Measurements from ENCODE around the gene EPN3. TPM values are rescaled to one million over a fixed set of nuclear protein-coding genes. Genes with fewer than 3 reads are reported as not detected.

Gene EPN3
- total RNA-seq, 1 donor from 2014 or later, result not detected

- peaks cover 3% of the 10 kb centered on the region for H3K4me1 Mint-ChIP-seq (ENCODE audit: low read depth)
- H3K27me3 Mint-ChIP-seq (ENCODE audit: low read depth), result peaks cover 25% of the 10 kb centered on the region
- H3K4me3 Mint-ChIP-seq (ENCODE audit: unreplicated experiment), result no peak overlapping the region
- DNase-seq (ENCODE audit: low spot score), result no peak
- peaks cover 2% of the 10 kb centered on the region for H3K9me3 Mint-ChIP-seq (ENCODE audit: low read depth)
- no peaks in the 10 kb centered on the region for H3K36me3 Mint-ChIP-seq (ENCODE audit: low read depth)
- no peak for TF ChIP-seq CTCF (IDR thresholded peaks at IDR 0.05)
- no peak overlapping the region for H3K27ac Mint-ChIP-seq (ENCODE audit: unreplicated experiment)
These were observed 51.1 kb downstream of the EPN3 start for GRCh38 chr17:50583641-50584040.

DNA sequence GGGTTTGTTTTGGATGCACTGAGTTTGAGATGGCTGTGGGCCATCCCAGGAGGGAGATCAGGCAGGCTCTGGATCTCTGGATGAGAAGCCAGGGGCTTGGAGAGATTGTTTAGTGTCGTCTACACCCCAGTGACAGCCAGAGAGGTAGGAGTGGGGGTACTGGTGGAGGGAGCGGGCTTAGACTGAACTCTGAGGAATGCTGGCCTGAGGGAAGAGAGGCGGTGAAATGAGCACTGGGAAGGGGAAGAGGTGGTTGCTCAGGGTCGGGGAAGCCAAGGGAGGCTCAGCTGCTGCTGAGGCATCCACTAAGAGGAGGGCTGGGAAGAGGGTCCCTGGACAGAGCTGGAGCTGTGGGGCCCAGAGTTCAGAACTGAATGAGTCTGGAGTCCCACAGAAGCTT, 51.6 kb downstream of the EPN3 start:
- no peak overlapping the region for H3K4me3 Mint-ChIP-seq (ENCODE audit: unreplicated experiment)
- H3K27ac Mint-ChIP-seq (ENCODE audit: unreplicated experiment), result no peak overlapping the region
- TF ChIP-seq CTCF (IDR thresholded peaks at IDR 0.05), result no peak
- H3K36me3 Mint-ChIP-seq (ENCODE audit: low read depth), result no peaks in the 10 kb centered on the region
- peaks cover 2% of the 10 kb centered on the region for H3K9me3 Mint-ChIP-seq (ENCODE audit: low read depth)
- H3K4me1 Mint-ChIP-seq (ENCODE audit: low read depth), result peaks cover 8% of the 10 kb centered on the region
- DNase-seq (ENCODE audit: low spot score), result no peak
- peaks cover 20% of the 10 kb centered on the region for H3K27me3 Mint-ChIP-seq (ENCODE audit: low read depth)

DNA sequence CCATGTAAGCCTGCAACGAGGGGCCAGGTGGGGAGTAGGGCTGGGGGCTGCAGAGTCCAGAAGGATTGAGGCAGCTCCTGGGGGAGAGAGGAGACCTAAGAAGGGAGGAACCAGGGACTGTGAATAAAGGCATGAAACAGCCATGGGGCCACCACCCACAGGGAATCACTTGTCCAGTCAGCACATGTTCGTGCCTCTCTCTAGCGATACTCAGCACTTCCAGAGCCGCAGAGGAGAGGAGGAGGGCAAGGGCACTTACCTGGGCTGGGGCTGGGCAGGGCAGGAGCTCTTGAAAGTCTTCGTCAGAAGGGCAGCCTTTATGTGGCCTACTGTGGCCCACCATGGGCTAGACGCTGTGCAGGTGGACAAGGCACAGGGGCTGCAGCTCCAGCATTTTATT, 52.2 kb downstream of the EPN3 start:
- Mint-ChIP-seq H3K36me3 (ENCODE audit: low read depth) (no peaks in the 10 kb centered on the region), H3K27ac (ENCODE audit: unreplicated experiment) (no peak overlapping the region), H3K4me1 (ENCODE audit: low read depth) (peaks cover 14% of the 10 kb centered on the region), H3K27me3 (ENCODE audit: low read depth) (peaks cover 20% of the 10 kb centered on the region), H3K9me3 (ENCODE audit: low read depth) (peaks cover 2% of the 10 kb centered on the region), H3K4me3 (ENCODE audit: unreplicated experiment) (no peak overlapping the region)
- DNase-seq (ENCODE audit: low spot score), result no peak
- no peak for TF ChIP-seq CTCF (IDR thresholded peaks at IDR 0.05)

DNA sequence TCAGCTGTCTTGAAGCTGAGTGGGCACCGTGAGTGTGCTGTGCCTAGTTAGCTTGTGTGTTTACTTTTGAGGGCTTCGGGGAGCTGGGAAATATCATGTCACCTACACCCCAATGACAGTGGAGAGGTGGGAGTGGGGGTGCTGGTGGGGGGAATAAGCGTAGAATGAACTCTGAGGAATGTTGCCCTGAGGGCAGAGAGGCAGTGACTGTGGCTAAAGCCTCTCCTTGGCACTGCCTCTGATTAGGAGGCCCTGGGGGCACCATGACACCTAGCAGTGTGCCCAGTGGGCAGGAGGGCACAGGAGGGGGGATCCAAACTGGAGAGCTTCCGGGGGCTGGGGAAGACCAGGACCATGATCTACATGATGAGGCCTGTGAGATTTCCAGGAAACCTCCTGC, 52.8 kb downstream of the EPN3 start:
- H3K9me3 Mint-ChIP-seq (ENCODE audit: low read depth), result peaks cover 2% of the 10 kb centered on the region
- no peak overlapping the region for H3K4me3 Mint-ChIP-seq (ENCODE audit: unreplicated experiment)

DNA sequence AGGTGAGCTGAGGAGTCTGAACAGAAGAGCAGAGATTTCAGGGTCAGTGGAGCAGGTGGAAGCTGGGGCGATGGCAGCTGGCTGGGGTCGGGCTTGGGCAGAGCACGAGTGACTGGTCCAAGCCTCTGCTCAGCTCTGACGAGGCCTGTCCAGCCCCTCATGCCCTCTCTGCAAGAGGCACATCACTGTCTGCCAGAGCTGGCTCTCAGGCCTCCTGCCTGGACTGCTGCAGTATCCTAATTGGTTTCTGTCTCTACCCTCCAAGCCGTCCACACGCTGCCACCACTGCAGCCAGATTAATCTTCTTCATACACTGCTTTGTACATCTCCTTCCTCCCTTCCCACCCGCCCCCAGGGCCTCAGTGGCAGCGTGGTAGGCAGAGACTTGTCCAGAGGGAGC, 53.4 kb downstream of the EPN3 start:
- peaks cover 2% of the 10 kb centered on the region for H3K9me3 Mint-ChIP-seq (ENCODE audit: low read depth)
- no peak overlapping the region for H3K27ac Mint-ChIP-seq (ENCODE audit: unreplicated experiment)
- peaks cover 20% of the 10 kb centered on the region for H3K27me3 Mint-ChIP-seq (ENCODE audit: low read depth)

More for the DNA sequence above, 52.8 kb downstream of the EPN3 start:
- Mint-ChIP-seq H3K4me1 (ENCODE audit: low read depth) (peaks cover 16% of the 10 kb centered on the region), H3K36me3 (ENCODE audit: low read depth) (no peaks in the 10 kb centered on the region), H3K27ac (ENCODE audit: unreplicated experiment) (no peak overlapping the region), H3K27me3 (ENCODE audit: low read depth) (peaks cover 20% of the 10 kb centered on the region)
- no peak for TF ChIP-seq CTCF (IDR thresholded peaks at IDR 0.05)
- DNase-seq (ENCODE audit: low spot score), result no peak

More for the DNA sequence above, 53.4 kb downstream of the EPN3 start:
- Mint-ChIP-seq H3K36me3 (ENCODE audit: low read depth) (no peaks in the 10 kb centered on the region), H3K4me1 (ENCODE audit: low read depth) (peaks cover 16% of the 10 kb centered on the region), H3K4me3 (ENCODE audit: unreplicated experiment) (no peak overlapping the region)
- DNase-seq (ENCODE audit: low spot score), result no peak
- TF ChIP-seq CTCF (IDR thresholded peaks at IDR 0.05), result no peak

Measured in chondrocyte (in vitro differentiated cells).